ENCODE results near the gene ZNF326. TPM values are rescaled to one million over a fixed set of nuclear protein-coding genes. Genes with fewer than 3 reads are reported as not detected.
A peak's percentile ranks its signal among the peaks of the same experiment; 100 is the strongest.
"Not testable (repeated sequence)": the region's sequence is repeated elsewhere in the genome, so short reads cannot be mapped to it uniquely, and the experiment has no call there.

The ZNF326 gene
- total RNA-seq, 1 donor from 2014 or later: 16.3 TPM

- DNase-seq (no peak), ATAC-seq (ENCODE audit: poor library complexity) (no peak)
- intact Hi-C loops (cut with DNase I): no loop called here
Observed at GRCh38 chr1:89993541-89993940, 1.4 kb upstream of the ZNF326 start.

- intact Hi-C loops (cut with DNase I): no loop called here
- DNase-seq (peak; percentile 39), ATAC-seq (ENCODE audit: poor library complexity) (no peak)
Observed at GRCh38 chr1:89994231-89994804, 592 bp upstream of the ZNF326 start.

GRCh38 chr1:89995598-89996449, 914 bp downstream of the ZNF326 start:
- intact Hi-C loops (cut with DNase I): no loop called here
- ATAC-seq (ENCODE audit: poor library complexity) (no peak), DNase-seq (no peak)

- no peak for DNase-seq
- intact Hi-C loops (cut with DNase I): no loop called here
Observed at GRCh38 chr1:89996450-89997110, 1.7 kb downstream of the ZNF326 start.

DNA sequence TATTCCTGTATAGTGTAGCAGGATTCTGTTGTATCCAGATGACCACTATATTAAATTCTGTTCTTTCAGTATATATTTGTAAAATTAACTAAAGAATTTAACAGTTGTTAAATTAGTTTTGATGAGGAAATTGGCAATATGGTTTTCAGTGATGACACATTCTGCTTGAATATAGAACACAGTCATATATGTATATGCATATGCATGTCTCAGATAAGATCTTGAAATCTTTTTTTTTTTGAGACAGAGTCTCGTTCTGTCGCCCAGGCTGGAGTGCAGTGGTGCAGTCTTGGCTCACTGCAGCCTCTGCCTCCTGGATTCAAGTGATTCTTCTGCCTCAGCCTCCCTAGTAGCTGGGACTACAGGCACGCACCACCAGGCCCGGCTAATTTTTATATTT, 2.2 kb downstream of the ZNF326 start:
- intact Hi-C loops (cut with DNase I); DNase-seq; ATAC-seq (ENCODE audit: poor library complexity): not testable (repeated sequence)

More at GRCh38 chr1:89996450-89997110, 1.7 kb downstream of the ZNF326 start:
- ATAC-seq (ENCODE audit: poor library complexity): no peak

- no peak for ATAC-seq (ENCODE audit: poor library complexity)
- DNase-seq: no peak
- intact Hi-C loops (cut with DNase I): no loop called here
Observed at GRCh38 chr1:89998306-89998705, 3.4 kb downstream of the ZNF326 start.

GRCh38 chr1:89999208-89999607, 4.3 kb downstream of the ZNF326 start:
- no peak for ATAC-seq (ENCODE audit: poor library complexity)
- intact Hi-C loops (cut with DNase I): no loop called here
- DNase-seq: no peak

- ATAC-seq (ENCODE audit: poor library complexity) (no peak), DNase-seq (no peak)
- intact Hi-C loops (cut with DNase I): no loop called here
Observed at GRCh38 chr1:89999628-90000027, 4.7 kb downstream of the ZNF326 start.

DNA sequence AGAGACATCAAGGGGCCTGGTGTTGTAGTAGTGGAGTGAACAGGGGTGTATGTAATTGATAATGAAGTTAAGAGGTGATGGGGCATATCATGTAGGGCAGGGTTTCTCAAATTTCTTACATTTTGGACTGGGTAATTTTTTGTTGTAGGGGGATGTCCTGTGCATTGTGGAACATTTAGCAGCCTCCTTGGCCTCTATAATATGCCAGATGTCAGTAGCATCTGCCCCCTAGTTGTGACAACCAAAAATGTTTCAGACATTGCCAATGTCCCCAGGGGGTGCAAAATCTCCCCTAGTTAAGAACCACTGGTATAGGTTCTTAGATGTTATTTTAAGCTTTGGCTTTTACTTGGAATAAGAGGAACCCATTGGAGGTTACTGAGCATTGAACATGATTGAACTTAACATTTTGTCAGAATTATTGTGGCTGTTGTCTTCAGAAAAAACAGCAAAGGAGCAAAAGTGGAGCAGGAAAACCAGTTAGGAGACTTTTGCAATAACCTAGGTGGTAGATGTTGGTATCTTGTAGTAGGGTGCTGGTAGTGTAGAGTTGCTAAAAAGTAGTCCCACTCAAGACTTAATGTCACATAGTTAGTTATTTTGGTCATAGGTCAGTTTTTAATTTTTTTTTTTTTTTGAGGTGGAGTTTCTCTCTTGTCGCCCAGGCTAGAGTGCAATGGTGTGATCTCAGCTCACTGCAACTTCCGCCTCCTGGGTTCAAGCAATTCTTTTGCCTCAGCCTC, 6.2 kb downstream of the ZNF326 start:
- ATAC-seq (ENCODE audit: poor library complexity): no peak
- intact Hi-C loops (cut with DNase I): no loop called here
- no peak for DNase-seq

- intact Hi-C loops (cut with DNase I): no loop called here
- DNase-seq (no peak), ATAC-seq (ENCODE audit: poor library complexity) (no peak)
Observed at GRCh38 chr1:90007979-90008404, 13.1 kb downstream of the ZNF326 start.

GRCh38 chr1:90012300-90012699, 17.4 kb downstream of the ZNF326 start:
- intact Hi-C loops (cut with DNase I): no loop called here
- no peak for DNase-seq

DNA sequence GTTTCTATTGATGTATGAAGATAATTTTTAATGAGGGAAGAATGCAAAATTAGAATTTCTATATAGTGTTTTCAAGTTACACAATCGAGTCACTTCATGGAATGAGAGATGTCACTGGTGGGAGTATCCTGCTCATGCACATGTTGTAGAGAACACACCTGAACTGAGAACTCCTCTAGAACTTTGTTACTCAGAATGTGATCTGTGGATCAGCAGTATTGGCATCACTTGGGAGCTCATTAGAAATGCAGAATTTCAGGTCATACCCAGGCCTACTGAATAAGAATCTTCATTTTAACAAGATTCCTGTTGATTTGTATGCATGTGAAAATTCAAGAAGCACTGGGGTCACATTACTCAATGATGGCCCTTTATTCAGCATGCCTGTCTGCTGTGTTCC, 28.8 kb downstream of the ZNF326 start:
- DNase-seq (no peak), ATAC-seq (ENCODE audit: poor library complexity) (no peak)
- intact Hi-C loops (cut with DNase I): no loop called here

More at GRCh38 chr1:90012300-90012699, 17.4 kb downstream of the ZNF326 start:
- ATAC-seq (ENCODE audit: poor library complexity): no peak

DNA sequence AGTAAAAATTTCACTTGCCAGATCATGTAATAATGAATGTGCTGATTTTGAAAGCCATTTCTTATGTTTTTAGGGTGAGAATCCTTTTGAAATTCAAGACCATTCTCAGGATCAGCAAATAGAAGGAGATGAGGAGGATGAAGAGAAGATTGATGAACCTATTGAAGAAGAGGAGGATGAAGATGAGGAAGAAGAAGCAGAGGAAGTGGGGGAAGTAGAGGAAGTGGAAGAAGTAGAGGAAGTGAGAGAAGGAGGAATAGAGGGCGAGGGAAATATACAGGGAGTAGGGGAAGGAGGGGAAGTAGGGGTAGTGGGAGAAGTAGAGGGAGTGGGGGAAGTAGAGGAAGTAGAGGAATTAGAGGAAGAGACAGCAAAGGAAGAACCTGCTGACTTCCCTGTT, 32.4 kb downstream of the ZNF326 start:
- intact Hi-C loops (cut with DNase I): no loop called here
- ATAC-seq (ENCODE audit: poor library complexity) (no peak), DNase-seq (no peak)

GRCh38 chr1:90039652-90040051, 44.7 kb downstream of the ZNF326 start:
- ATAC-seq (ENCODE audit: poor library complexity) (no peak), DNase-seq (no peak)
- intact Hi-C loops (cut with DNase I): no loop called here

GRCh38 chr1:90043586-90043985, 48.7 kb downstream of the ZNF326 start:
- no peak for DNase-seq
- intact Hi-C loops (cut with DNase I): no loop called here
- ATAC-seq (ENCODE audit: poor library complexity): no peak

DNA sequence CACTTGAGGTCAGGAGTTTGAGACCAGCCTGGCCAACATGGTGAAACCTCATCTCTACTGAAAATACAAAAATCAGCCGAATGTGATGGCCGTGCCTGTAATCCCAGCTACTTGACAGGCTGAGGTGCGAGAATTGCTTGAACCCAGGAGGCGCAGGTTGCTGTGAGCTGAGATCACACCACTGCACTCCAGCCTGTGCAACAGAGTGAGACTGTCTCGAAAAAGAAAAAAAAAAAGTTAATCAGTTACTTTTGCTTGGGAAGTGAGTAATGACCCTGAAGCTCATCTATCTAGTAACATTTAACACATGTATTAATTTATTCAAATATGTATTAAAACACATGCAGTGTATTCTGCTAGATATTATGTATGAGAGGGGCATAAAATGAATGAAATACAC, 49.4 kb downstream of the ZNF326 start:
- intact Hi-C loops (cut with DNase I): no loop called here
- DNase-seq (no peak), ATAC-seq (ENCODE audit: poor library complexity) (no peak)

DNA sequence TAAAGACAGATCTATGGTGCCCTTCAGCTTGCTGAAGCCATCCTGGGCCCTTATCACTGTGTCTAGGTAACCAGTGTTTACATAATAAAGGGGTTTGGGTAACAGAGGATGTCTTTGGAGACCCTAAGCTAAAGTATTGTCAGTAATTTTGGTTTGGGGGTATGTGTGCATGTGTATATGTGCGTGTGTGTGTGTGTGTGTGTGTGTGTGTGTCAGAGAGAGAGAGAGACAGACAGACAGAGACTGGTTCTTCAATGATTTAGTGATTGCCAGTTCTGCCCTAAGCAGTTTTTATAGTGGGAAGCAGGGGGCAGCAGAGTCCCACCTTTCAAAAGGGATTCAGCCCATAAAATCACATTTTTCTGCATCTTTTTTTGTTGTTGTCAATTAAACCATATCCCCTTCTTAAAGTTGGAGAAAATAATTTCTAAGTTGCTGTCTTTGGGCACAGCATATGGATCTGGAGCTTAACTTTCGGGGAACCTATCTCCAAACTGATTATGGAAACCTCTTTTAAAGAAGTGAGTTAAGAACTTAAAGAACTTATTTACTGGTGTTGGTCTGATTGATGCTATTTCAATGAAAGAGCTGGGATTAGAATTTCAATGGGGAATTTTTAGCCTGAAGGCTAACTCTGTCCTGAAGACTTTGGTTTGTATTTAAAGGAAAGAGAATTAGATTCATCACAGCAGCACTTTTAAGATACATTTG, 51.1 kb downstream of the ZNF326 start:
- intact Hi-C loops (cut with DNase I): no loop called here
- DNase-seq: no peak
- no peak for ATAC-seq (ENCODE audit: poor library complexity)

DNA sequence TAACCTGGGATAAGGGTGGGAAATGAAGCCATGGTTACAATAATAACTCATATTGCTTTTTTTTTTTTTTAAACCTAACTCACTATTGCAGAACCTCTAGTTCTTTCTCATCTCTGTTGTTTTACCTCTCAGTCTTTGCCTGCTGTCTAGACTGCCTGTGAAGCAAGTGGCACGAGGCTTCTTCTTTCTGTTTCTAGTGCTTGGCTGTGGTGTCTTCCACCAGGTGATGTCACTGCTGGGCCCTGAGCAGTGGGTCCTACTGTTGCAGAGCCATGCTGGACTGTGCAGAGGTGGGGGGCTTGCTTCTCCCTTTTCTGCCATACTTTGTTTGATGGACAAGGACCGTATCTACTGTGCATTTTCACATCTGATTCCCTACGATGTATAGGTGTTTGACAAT, 51.7 kb downstream of the ZNF326 start:
- DNase-seq (no peak), ATAC-seq (ENCODE audit: poor library complexity) (no peak)
- intact Hi-C loops (cut with DNase I): no loop called here

GRCh38 chr1:90048043-90048442, 53.1 kb downstream of the ZNF326 start:
- ATAC-seq (ENCODE audit: poor library complexity) (no peak), DNase-seq (no peak)
- intact Hi-C loops (cut with DNase I): no loop called here

All from Right ventricle myocardium superior (tissue), 1 donor.